B cell (primary cell): ENCODE measurements around the gene APH1B. TPM values are rescaled to one million over a fixed set of nuclear protein-coding genes. Genes with fewer than 3 reads are reported as not detected.

Source experiments
- ATAC-seq: fragments of 200-7000 bp; cut with Tn5 transposase; one replicate; pipeline ENCODE4 v1.10.0; 2021; ENCODE audit warnings: low read depth, mild to moderate bottlenecking, moderate number of reproducible peaks, moderate library complexity
- CTCF ChIA-PET: fragments of 350-600 bp; sonication (Branson Sonifier 250); formaldehyde crosslinking; loops from one replicate; lab custom pipeline; 2021; ENCODE audit warnings: antibody characterized with exemption, inconsistent platforms; lab: Charles Lee
- POLR2A ChIA-PET: fragments of 350-600 bp; sonication (Branson Sonifier 250); formaldehyde crosslinking; loops from one replicate; lab custom pipeline; 2021; ENCODE audit warnings: antibody characterized with exemption; lab: Charles Lee
- DNase-seq: peaks from one replicate; pipeline ENCODE4 v3.0.0; 2013
- H2AFZ ChIP-seq: 2 replicates; pipeline ENCODE4 v1.6.1; 2012; ENCODE audit warnings: mild to moderate bottlenecking, low read depth, low read length; ENCODE audit not compliant: insufficient read depth, poor library complexity, severe bottlenecking
- H3K27ac ChIP-seq, 2 donors: 1 replicate in 1 of 2; 2 replicates in 1 of 2; pipeline ENCODE4 v1.5.1; 2012 to 2013; ENCODE audit warnings: low read length in 2 of 2, mild to moderate bottlenecking in 2 of 2, moderate library complexity in 1 of 2
- H3K27me3 ChIP-seq, 4 experiments: fragments of 200-600 bp in 1 of 4; sonication (generic) in 1 of 4; replicated peaks in 1 of 4; 1 replicate in 2 of 4; 2 replicates in 2 of 4; pipeline versions ENCODE4 v1.6.1 to v1.7.0; 2013 to 2016; ENCODE audit warnings: low read length in 3 of 4, mild to moderate bottlenecking in 2 of 4, mixed read lengths in 1 of 4, moderate library complexity in 1 of 4; ENCODE audit not compliant: insufficient read depth in 4 of 4, control insufficient read depth in 3 of 4; ENCODE audit errors: control extremely low read depth in 1 of 4
- H3K36me3 ChIP-seq, 2 experiments: replicated peaks in 1 of 2; 1 replicate in 1 of 2; 2 replicates in 1 of 2; pipeline versions ENCODE4 v1.6.1 to v1.7.1; 2013; ENCODE audit warnings: low read length in 1 of 2; ENCODE audit not compliant: insufficient read depth in 2 of 2, control insufficient read depth in 1 of 2; ENCODE audit errors: control extremely low read depth in 1 of 2, extremely low read depth in 1 of 2
- H3K4me1 ChIP-seq, 2 donors: fragments of 200-600 bp in 1 of 2; sonication (generic) in 1 of 2; 1 replicate in 1 of 2; 2 replicates in 1 of 2; pipeline versions ENCODE4 v1.5.1 to v1.6.1; 2013 to 2017; ENCODE audit warnings: low read length in 2 of 2; ENCODE audit not compliant: control insufficient read depth in 2 of 2, insufficient read depth in 2 of 2
- H3K4me2 ChIP-seq: replicated peaks from 2 replicates; pipeline ENCODE3; 2012; ENCODE audit warnings: mild to moderate bottlenecking, low read depth, low read length; ENCODE audit not compliant: poor library complexity, severe bottlenecking
- H3K4me3 ChIP-seq, 5 experiments: fragments of 200-600 bp in 1 of 5; sonication (generic) in 1 of 5; 1 replicate in 3 of 5; 2 replicates in 2 of 5; pipeline versions ENCODE4 v1.5.1 to v1.7.0; 2011 to 2016; ENCODE audit warnings: low read length in 4 of 5, mild to moderate bottlenecking in 4 of 5, low read depth in 2 of 5, control low read depth in 1 of 5, moderate library complexity in 1 of 5; ENCODE audit not compliant: insufficient read depth in 1 of 5; ENCODE audit errors: control extremely low read depth in 1 of 5, extremely low read depth in 1 of 5
- H3K79me2 ChIP-seq: fragments of 200-600 bp; sonication (generic); one replicate; pipeline ENCODE4 v1.6.0; 2016; ENCODE audit warnings: low read length; ENCODE audit not compliant: control insufficient read depth, insufficient read depth
- H3K9ac ChIP-seq: fragments of 200-600 bp; sonication (generic); 2 replicates; pipeline ENCODE4 v1.6.1; 2017; ENCODE audit warnings: mild to moderate bottlenecking, low read length, moderate library complexity
- H3K9me3 ChIP-seq, 3 donors: one replicate each; pipeline versions ENCODE4 v1.6.1 to v1.7.1; 2013; ENCODE audit warnings: low read length in 2 of 3; ENCODE audit not compliant: control insufficient read depth in 2 of 3, insufficient read depth in 1 of 3; ENCODE audit errors: control extremely low read depth in 1 of 3
- H4K20me1 ChIP-seq: 2 replicates; pipeline ENCODE4 v1.6.0; 2012; ENCODE audit warnings: mild to moderate bottlenecking, low read length; ENCODE audit not compliant: insufficient read depth, control insufficient read depth, poor library complexity, severe bottlenecking
- H3K27ac Mint-ChIP-seq: one replicate; pipeline ENCODE4 v1.8.0; 2021; ENCODE audit warnings: mixed read lengths
- H3K27me3 Mint-ChIP-seq: one replicate; pipeline ENCODE4 v1.8.0; 2021; ENCODE audit warnings: mixed read lengths
- H3K4me1 Mint-ChIP-seq: one replicate; pipeline ENCODE4 v1.8.0; 2021; ENCODE audit warnings: mixed read lengths
- H3K4me3 Mint-ChIP-seq: one replicate; pipeline ENCODE4 v1.8.0; 2021; ENCODE audit warnings: mixed read lengths
- H3K9me3 Mint-ChIP-seq: one replicate; pipeline ENCODE4 v1.8.0; 2022; ENCODE audit warnings: mixed read lengths; ENCODE audit not compliant: insufficient read depth
- EZH2 ChIP-seq: IDR thresholded peaks from 2 replicates; pipeline ENCODE4 v1.6.1; 2012; ENCODE audit warnings: borderline replicate concordance, low read depth, mild to moderate bottlenecking, moderate library complexity, low read length; ENCODE audit not compliant: insufficient read depth, poor library complexity, severe bottlenecking
- WGBS: methylation state at CpG from one replicate; pipeline ENCODE4 v1.1.5; 2013; ENCODE audit warnings: missing lambda C conversion rate; ENCODE audit not compliant: insufficient coverage; 5-methylcytosine and 5-hydroxymethylcytosine counted together
- intact Hi-C: fragments of 100-400 bp; cut with micrococcal nuclease; formaldehyde crosslinking; loops from one replicate; pipeline ENCODE4 v1.10.0; 2022
- polyA plus RNA-seq: library from polyadenylated mRNA; depleted of rRNA; stranded (reverse); fragments of >200 nt; gene quantifications from 2 replicates; pipeline ENCODE4 v1.2.3, GENCODE V29; 2012
- total RNA-seq, 2 donors: library from RNA; stranded (reverse); fragments of 120-200 nt in 1 of 2; gene quantifications; 1 replicate in 1 of 2; 2 replicates in 1 of 2; pipeline versions ENCODE4 v1.2.3 to v1.2.4, GENCODE V29; 2013 to 2022
- TF ChIP-seq, protein P1 (sequence below): fragments of 200-600 bp; IDR thresholded peaks from one replicate; pipeline ENCODE4 v1.8.0; 2022; ENCODE audit warnings: antibody characterized with exemption, mild to moderate bottlenecking

The APH1B gene
- total and polyA plus RNA-seq, 2 donors (not counting 1 experiment from before 2014, with no cell fraction given): 7.6 to 45.2 TPM

GRCh38 chr15:63358241-63359029 lies 81.0 kb downstream of the APH1B start:
- H3K4me1 Mint-ChIP-seq: peaks cover 26% of the 10 kb centered on the region
- ATAC-seq (no peak), DNase-seq (no peak)
- no peaks in the 10 kb centered on the region for H4K20me1 ChIP-seq
- H3K27ac ChIP-seq: no peak overlapping the region
- POLR2A ChIA-PET: no interaction called here
- H3K4me2 ChIP-seq: no peak overlapping the region
- H3K36me3 ChIP-seq: no peaks in the 10 kb centered on the region
- intact Hi-C loops: no loop called here
- TF ChIP-seq EZH2: no peak
- TF ChIP-seq, protein P1, sequence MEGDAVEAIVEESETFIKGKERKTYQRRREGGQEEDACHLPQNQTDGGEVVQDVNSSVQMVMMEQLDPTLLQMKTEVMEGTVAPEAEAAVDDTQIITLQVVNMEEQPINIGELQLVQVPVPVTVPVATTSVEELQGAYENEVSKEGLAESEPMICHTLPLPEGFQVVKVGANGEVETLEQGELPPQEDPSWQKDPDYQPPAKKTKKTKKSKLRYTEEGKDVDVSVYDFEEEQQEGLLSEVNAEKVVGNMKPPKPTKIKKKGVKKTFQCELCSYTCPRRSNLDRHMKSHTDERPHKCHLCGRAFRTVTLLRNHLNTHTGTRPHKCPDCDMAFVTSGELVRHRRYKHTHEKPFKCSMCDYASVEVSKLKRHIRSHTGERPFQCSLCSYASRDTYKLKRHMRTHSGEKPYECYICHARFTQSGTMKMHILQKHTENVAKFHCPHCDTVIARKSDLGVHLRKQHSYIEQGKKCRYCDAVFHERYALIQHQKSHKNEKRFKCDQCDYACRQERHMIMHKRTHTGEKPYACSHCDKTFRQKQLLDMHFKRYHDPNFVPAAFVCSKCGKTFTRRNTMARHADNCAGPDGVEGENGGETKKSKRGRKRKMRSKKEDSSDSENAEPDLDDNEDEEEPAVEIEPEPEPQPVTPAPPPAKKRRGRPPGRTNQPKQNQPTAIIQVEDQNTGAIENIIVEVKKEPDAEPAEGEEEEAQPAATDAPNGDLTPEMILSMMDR: no peak
- no peak overlapping the region for H3K4me3 ChIP-seq
- H2AFZ ChIP-seq: no peak overlapping the region
- H3K9me3 Mint-ChIP-seq: no peaks in the 10 kb centered on the region
- CTCF ChIA-PET: no interaction called here
- H3K4me1 ChIP-seq: peaks cover 9 to 20% of the 10 kb centered on the region in 2 donors
- WGBS: 85% methylated on average over 15 of the region's 15 CpGs
- H3K4me3 Mint-ChIP-seq: no peak overlapping the region
- H3K79me2 ChIP-seq: no peaks in the 10 kb centered on the region
- H3K9me3 ChIP-seq: no peaks in the 10 kb centered on the region
- peaks cover 0 to 3% (median 0%) of the 10 kb centered on the region in 4 experiments for H3K27me3 ChIP-seq
- no peak overlapping the region for H3K9ac ChIP-seq
- H3K27ac Mint-ChIP-seq: no peak overlapping the region
- H3K27me3 Mint-ChIP-seq: peaks cover 8% of the 10 kb centered on the region

Other genes with a start within 250 kb of the APH1B start
- 17.9 and 20.3 TPM in 2 replicates for gene TPM1, start 234.9 kb upstream of the APH1B start, total RNA-seq
- gene TPM1, start 234.9 kb upstream of the APH1B start, polyA plus RNA-seq: 4.2 and 5.5 TPM in 2 replicates
- 18.8 and 20.0 TPM in 2 replicates for gene LACTB, start 155.7 kb upstream of the APH1B start, total RNA-seq
- gene LACTB, start 155.7 kb upstream of the APH1B start, polyA plus RNA-seq: 5.0 and 12.7 TPM in 2 replicates
- gene RPS27L, start 120.1 kb upstream of the APH1B start, total RNA-seq: 49.4 and 50.9 TPM in 2 replicates
- gene RPS27L, start 120.1 kb upstream of the APH1B start, polyA plus RNA-seq: 17.5 and 21.6 TPM in 2 replicates
- gene RAB8B, start 88.0 kb upstream of the APH1B start, total RNA-seq: 58.1 and 61.3 TPM in 2 replicates
- gene RAB8B, start 88.0 kb upstream of the APH1B start, polyA plus RNA-seq: 9.6 and 24.4 TPM in 2 replicates
- gene CA12, start 104.2 kb downstream of the APH1B start, total RNA-seq: not detected in 2 replicates
- not detected in 2 replicates for gene CA12, start 104.2 kb downstream of the APH1B start, polyA plus RNA-seq
- 152 and 178 TPM in 2 replicates for gene USP3, start 227.0 kb downstream of the APH1B start, total RNA-seq
- gene USP3, start 227.0 kb downstream of the APH1B start, polyA plus RNA-seq: 43.4 and 70.8 TPM in 2 replicates